ENCODE data around the gene ENTPD1. TPM values are rescaled to one million over a fixed set of nuclear protein-coding genes. Genes with fewer than 3 reads are reported as not detected.

ENTPD1 gene
- total and polyA plus RNA-seq, 10 of the 15 experiments (the other 5 are each of a cell fraction or from before 2014, with no cell fraction given): 110 to 413 (median 161) TPM

- Histone ChIP-seq H3K9ac (ENCODE audit: control insufficient read depth, insufficient read depth, low read length) (peak overlapping the region; percentile 79), H3K4me1 (ENCODE audit: control insufficient read depth, insufficient read depth, low read length) (peaks cover 75% of the 10 kb centered on the region), H3K36me3 (ENCODE audit: control insufficient read depth in 2 of 2, insufficient read depth in 2 of 2, low read length in 1 of 2) (peaks cover 1 to 18% of the 10 kb centered on the region in 2 experiments; a peak in 3 of 4 replicates), H2AFZ (ENCODE audit: control insufficient read depth, low read depth, low read length) (no peak overlapping the region), H3K27me3 (replicated peaks in 1 of 2; ENCODE audit: control insufficient read depth in 2 of 2, insufficient read depth in 2 of 2, low read length in 1 of 2) (no peaks in the 10 kb centered on the region), H3K27ac (ENCODE audit: control insufficient read depth, insufficient read depth) (peak overlapping the region; percentile 98), H3K9me3 (replicated peaks; ENCODE audit: control insufficient read depth, insufficient read depth, low read length) (peaks cover 4% of the 10 kb centered on the region; the same call in 2 of the 3 replicates), H3K79me2 (ENCODE audit: control insufficient read depth, insufficient read depth, low read length) (peaks cover 75% of the 10 kb centered on the region), H3K4me2 (ENCODE audit: control insufficient read depth, insufficient read depth) (peak overlapping the region; percentile 61; the same call in 1 of the 2 replicates), H4K20me1 (ENCODE audit: control insufficient read depth, insufficient read depth) (no peaks in the 10 kb centered on the region), H3K4me3 (no peak overlapping the region)
- in situ Hi-C loops (cut with MboI): loop anchor here (5.0 to 10.0 kb wide), 2 partner anchors 41 to 68 kb away; no protein-coding TSS in a partner anchor
- no peak for FAIRE-seq
- BruUV-seq (replicated peaks): no TSS peak
- no peak for ATAC-seq
- intact Hi-C loops (cut with micrococcal nuclease; ENCODE audit: unreplicated experiment): loop anchor here (5.0 kb wide), 1 partner anchor 536 kb away; no protein-coding TSS in a partner anchor
- CTCF ChIA-PET: interaction anchor here (1.2 to 13.6 kb wide), 10 partner anchors 9 to 139 kb away, joined by 3 to 187 read pairs (median 12); partner anchors contain the start of genes ENTPD1 and TCTN3
- RAD21 ChIA-PET (ENCODE audit: unreplicated experiment): interaction anchor here (1.0 to 17.3 kb wide), 10 partner anchors 8 to 457 kb away, joined by 3 to 374 read pairs (median 58); partner anchors contain the start of genes CC2D2B, ENTPD1 and TCTN3
- POLR2A ChIA-PET: interaction anchor here (0.5 to 18.0 kb wide), 8 partner anchors 12 to 454 kb away, joined by 4 to 451 read pairs (median 10); partner anchors contain the start of genes ENTPD1 and TCTN3
- SMC1A ChIA-PET (ENCODE audit: uncharacterized antibody, unreplicated experiment): interaction anchor here (0.5 to 25.1 kb wide), 10 partner anchors 7 to 155 kb away, joined by 3 to 795 read pairs (median 22); partner anchors contain the start of genes ENTPD1 and TCTN3
- WGBS (ENCODE audit: insufficient coverage, insufficient replicate concordance, low lambda C conversion rate, missing lambda C conversion rate): 20% methylated on average over 1 of the region's 1 CpG
- TF ChIP-seq EZH2 (IDR thresholded peaks at IDR 0.05; ENCODE audit: borderline replicate concordance, control insufficient read depth, low read depth, low read length) (no peak), ZBTB40 (IDR thresholded peaks at IDR 0.05; ENCODE audit: borderline replicate concordance) (0 out of 2 replicates have a peak, but pooled peaks have one; percentile 2), GATAD2B (conservative IDR thresholded peaks at IDR 0.05; ENCODE audit: low read depth) (no peak)
- DNase-seq (ENCODE audit: low read depth, low spot score): no peak
Observed at GRCh38 chr10:95833042-95833610, 77.2 kb downstream of the ENTPD1 start.
